Tibial nerve (tissue), 4 donors: ENCODE data around the gene DAPK1. TPM values are rescaled to one million over a fixed set of nuclear protein-coding genes. Genes with fewer than 3 reads are reported as not detected.

Experiments used
- DNase-seq, 2 donors: peaks; one replicate each; pipeline ENCODE4 v3.0.0-alpha.2; 2019; ENCODE audit warnings: low spot score in 2 of 2
- H3K27ac ChIP-seq, 4 donors: fragments of 200-600 bp; sonication (generic) in 3 of 4; one replicate each; pipeline ENCODE4 v1.5.1; 2017 to 2019; ENCODE audit warnings: mild to moderate bottlenecking in 1 of 4
- H3K27me3 ChIP-seq, 2 donors: fragments of 200-600 bp; sonication (generic) in 1 of 2; one replicate each; pipeline versions ENCODE4 v1.5.1 to v1.6.0; 2017 to 2019
- H3K36me3 ChIP-seq, 3 donors: fragments of 200-600 bp; sonication (generic); one replicate each; pipeline ENCODE4 v1.5.1; 2018 to 2019
- H3K4me1 ChIP-seq, 4 donors: fragments of 200-600 bp; sonication (generic) in 3 of 4; one replicate each; pipeline ENCODE4 v1.5.1; 2017 to 2019
- H3K4me3 ChIP-seq, 4 donors: fragments of 200-600 bp; sonication (generic) in 3 of 4; one replicate each; pipeline ENCODE4 v1.5.1; 2017 to 2019; ENCODE audit warnings: mild to moderate bottlenecking in 1 of 4, moderate library complexity in 1 of 4
- H3K9me3 ChIP-seq, 4 donors: fragments of 200-600 bp; sonication (generic) in 3 of 4; one replicate each; pipeline ENCODE4 v1.5.1; 2017 to 2019
- EP300 ChIP-seq, 2 donors: sonication (generic); formaldehyde crosslinking; IDR thresholded peaks; one replicate each; pipeline ENCODE4 v1.6.1; 2017; ENCODE audit warnings: antibody characterized with exemption in 2 of 2, mild to moderate bottlenecking in 1 of 2
- POLR2A ChIP-seq, 2 donors: fragments of 450-650 bp; IDR thresholded peaks; one replicate each; pipeline ENCODE4 v1.6.1; 2017; ENCODE audit warnings: antibody characterized with exemption in 2 of 2, mild to moderate bottlenecking in 2 of 2, moderate library complexity in 2 of 2
- WGBS, 2 donors: methylation state at CpG; one replicate each; pipeline ENCODE4 v1.1.5; 2018; 5-methylcytosine and 5-hydroxymethylcytosine counted together
- total RNA-seq, 4 donors: library from RNA; depleted of rRNA; stranded (reverse); fragments of >200 nt; gene quantifications; one replicate each; pipeline ENCODE4 v1.1.0, GENCODE V29; 2016
- TF ChIP-seq, protein P1 (sequence below), 5 experiments: fragments of 200-600 bp in 3 of 5; fragments of 450-650 bp in 2 of 5; sonication (generic) in 3 of 5; IDR thresholded peaks; one replicate each; pipeline ENCODE4 v1.5.1; 2016 to 2019; ENCODE audit warnings: antibody characterized with exemption in 5 of 5, mild to moderate bottlenecking in 3 of 5, moderate library complexity in 2 of 5

Gene DAPK1
- total RNA-seq, 4 donors from 2014 or later = 58.8 to 97.3 (median 64.2) TPM

DNA sequence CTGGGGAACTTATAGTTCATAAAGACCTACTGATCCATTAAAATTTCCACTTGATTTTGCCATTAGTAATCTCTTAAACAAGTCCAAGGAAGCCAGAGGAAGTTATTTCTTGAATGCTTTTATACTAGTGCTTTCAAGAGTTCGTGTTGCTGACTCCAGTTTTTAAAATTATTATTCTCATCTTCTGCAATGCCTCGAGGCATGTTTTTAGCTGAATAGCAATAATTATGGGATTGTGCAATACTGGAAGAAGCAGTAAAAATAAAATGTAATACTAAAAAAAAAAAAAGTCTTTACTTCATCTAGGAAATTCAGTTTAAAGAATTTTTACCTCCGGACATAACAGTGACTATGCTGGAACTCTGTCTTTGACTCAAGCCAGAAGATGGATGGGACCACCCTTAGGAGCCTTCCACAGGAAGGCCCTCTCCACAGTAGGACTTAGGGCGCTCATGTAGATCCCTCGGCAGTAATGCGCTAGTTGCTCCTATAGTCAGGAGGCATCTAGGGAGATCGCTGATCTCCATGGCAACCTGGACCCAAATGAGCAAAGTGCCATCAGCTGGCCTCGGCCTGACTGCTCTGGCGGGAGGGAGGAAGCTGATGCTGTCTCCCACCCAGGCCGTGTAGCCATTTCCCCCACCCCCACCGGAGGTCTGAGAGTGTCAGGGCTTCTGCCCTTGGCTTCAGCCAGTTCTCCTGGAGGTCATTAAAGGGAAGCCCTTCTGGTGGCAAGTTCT, 56.7 kb downstream of the DAPK1 start:
- no peak overlapping the region for H3K4me3 ChIP-seq
- no peaks in the 10 kb centered on the region for H3K36me3 ChIP-seq
- no peaks in the 10 kb centered on the region for H3K27me3 ChIP-seq
- H3K4me1 ChIP-seq = peaks cover 0 to 26% (median 16%) of the 10 kb centered on the region in 4 donors
- 53 to 61% methylated on average over 8 to 11 of the region's 11 CpGs for WGBS, 2 donors
- H3K27ac ChIP-seq = peak overlapping the region in 2 of 4 donors; percentile 8 to 50
- DNase-seq = no peak
- TF ChIP-seq EP300 (IDR thresholded peaks at IDR 0.05) = peak in 1 of 2 donors; percentile 8
- TF ChIP-seq, protein P1, sequence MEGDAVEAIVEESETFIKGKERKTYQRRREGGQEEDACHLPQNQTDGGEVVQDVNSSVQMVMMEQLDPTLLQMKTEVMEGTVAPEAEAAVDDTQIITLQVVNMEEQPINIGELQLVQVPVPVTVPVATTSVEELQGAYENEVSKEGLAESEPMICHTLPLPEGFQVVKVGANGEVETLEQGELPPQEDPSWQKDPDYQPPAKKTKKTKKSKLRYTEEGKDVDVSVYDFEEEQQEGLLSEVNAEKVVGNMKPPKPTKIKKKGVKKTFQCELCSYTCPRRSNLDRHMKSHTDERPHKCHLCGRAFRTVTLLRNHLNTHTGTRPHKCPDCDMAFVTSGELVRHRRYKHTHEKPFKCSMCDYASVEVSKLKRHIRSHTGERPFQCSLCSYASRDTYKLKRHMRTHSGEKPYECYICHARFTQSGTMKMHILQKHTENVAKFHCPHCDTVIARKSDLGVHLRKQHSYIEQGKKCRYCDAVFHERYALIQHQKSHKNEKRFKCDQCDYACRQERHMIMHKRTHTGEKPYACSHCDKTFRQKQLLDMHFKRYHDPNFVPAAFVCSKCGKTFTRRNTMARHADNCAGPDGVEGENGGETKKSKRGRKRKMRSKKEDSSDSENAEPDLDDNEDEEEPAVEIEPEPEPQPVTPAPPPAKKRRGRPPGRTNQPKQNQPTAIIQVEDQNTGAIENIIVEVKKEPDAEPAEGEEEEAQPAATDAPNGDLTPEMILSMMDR (IDR thresholded peaks at IDR 0.05) = no peak
- H3K9me3 ChIP-seq = no peaks in the 10 kb centered on the region

DNA sequence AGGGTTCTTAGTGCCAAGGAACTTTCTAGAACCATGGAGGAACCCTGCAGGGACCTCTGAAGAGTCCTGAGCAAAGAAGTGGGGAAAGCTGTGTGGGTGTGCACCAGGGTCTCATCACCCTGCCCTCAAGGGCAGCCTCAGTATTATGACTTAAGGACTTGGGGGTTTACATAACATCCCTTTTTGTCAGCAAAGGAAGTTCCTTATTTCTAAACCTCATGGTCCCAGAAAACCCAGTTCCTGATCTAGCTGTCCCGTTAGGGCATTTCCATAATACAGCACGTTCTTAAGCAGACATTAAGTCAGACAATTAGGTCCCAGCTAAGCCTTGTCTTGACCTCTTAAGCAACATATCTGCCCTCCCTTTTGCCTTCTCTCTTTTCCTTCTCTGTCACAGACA, 57.3 kb downstream of the DAPK1 start:
- DNase-seq = no peak
- Histone ChIP-seq H3K36me3 (no peaks in the 10 kb centered on the region), H3K27me3 (no peaks in the 10 kb centered on the region), H3K9me3 (no peaks in the 10 kb centered on the region), H3K4me3 (no peak overlapping the region), H3K27ac (peak overlapping the region in 2 of 4 donors; percentile 8 to 50), H3K4me1 (peaks cover 0 to 26% (median 16%) of the 10 kb centered on the region in 4 donors)
- TF ChIP-seq EP300 (IDR thresholded peaks at IDR 0.05) (peak in 1 of 2 donors; percentile 65), POLR2A (IDR thresholded peaks at IDR 0.05) (no peak)
- TF ChIP-seq, protein P1 (IDR thresholded peaks at IDR 0.05) = no peak
- WGBS, 2 donors = 50 to 53% methylated on average over 2 of the region's 2 CpGs

DNA sequence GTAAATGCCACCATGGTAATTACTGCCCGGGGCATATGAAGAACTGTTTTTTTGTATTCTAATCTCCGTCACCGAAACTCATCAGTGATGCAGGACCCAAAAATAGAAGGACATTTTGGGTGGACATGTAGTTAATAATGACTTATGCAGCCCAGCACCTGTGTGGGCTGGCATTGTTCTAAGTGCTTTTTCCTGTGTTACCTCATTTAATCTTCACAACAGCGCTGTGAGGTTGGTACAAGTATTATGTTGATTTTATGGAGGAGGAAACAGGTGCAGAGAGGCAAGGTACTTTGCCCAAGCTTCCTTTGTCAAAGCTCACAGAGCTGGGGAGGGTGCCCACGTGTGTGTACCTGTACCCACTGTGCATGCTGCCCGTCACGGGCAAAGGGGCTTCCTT, 58.4 kb downstream of the DAPK1 start:
- Histone ChIP-seq H3K4me1 (peaks cover 0 to 26% (median 16%) of the 10 kb centered on the region in 4 donors), H3K27ac (no peak overlapping the region), H3K36me3 (no peaks in the 10 kb centered on the region), H3K27me3 (no peaks in the 10 kb centered on the region), H3K4me3 (no peak overlapping the region), H3K9me3 (no peaks in the 10 kb centered on the region)
- WGBS, 2 donors = 61 to 79% methylated on average over 7 of the region's 7 CpGs
- TF ChIP-seq EP300 (IDR thresholded peaks at IDR 0.05) (no peak), POLR2A (IDR thresholded peaks at IDR 0.05) (no peak)
- TF ChIP-seq, protein P1 (IDR thresholded peaks at IDR 0.05) = no peak
- no peak for DNase-seq

DNA sequence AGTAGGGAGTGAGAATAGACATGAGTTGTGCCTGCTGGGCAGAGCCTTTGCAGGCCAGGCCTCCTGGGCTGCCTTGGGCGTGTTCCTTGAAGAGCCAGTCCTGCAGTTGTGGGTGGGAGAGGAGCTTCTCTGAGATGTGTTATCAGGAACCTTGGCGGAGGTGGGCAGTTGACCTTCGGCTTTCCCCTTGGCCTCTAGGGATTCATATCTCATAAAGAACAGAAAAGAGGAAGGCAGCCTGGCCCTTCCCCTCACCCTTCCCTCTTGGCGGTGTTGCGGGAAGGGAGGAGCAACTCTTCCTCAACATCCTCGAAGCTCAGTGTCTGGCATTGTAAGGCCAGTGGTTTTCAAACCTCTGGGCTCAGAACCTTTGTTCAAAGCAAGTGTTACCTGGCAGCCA, 59.2 kb downstream of the DAPK1 start:
- WGBS, 2 donors = 70 to 85% methylated on average over 6 of the region's 6 CpGs
- no peaks in the 10 kb centered on the region for H3K9me3 ChIP-seq
- H3K27ac ChIP-seq = peak overlapping the region in 2 of 4 donors; percentile 3 to 28
- H3K27me3 ChIP-seq = no peaks in the 10 kb centered on the region
- no peak overlapping the region for H3K4me3 ChIP-seq
- H3K4me1 ChIP-seq = peaks cover 0 to 26% (median 16%) of the 10 kb centered on the region in 4 donors
- TF ChIP-seq, protein P1 (IDR thresholded peaks at IDR 0.05) = no peak
- peak in 1 of 2 donors; percentile 31 for TF ChIP-seq EP300 (IDR thresholded peaks at IDR 0.05)
- DNase-seq = no peak
- no peaks in the 10 kb centered on the region for H3K36me3 ChIP-seq

DNA sequence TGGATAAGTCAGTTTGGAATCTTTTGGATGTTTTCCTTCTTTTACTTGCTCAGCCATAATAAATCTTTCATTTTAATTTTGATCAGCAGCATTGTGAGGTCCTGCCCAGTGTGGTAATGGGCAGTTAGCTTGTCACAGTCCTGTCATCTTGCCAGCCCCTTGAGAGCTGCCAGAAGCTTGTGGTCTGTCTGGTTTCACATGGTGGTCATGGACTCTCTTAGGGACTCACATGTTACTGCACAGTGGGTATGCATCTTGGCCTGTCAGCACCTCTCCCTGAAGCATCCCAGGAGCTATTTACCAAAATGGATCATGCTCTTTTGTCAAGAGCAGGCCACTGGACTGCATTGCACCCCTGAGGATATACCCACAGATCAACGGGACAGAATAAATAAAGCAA, 60.3 kb downstream of the DAPK1 start:
- WGBS, 2 donors = 48 to 50% methylated on average over 1 of the region's 1 CpG
- Histone ChIP-seq H3K36me3 (no peaks in the 10 kb centered on the region), H3K9me3 (no peaks in the 10 kb centered on the region), H3K27ac (no peak overlapping the region), H3K4me3 (no peak overlapping the region), H3K4me1 (peaks cover 0 to 26% (median 16%) of the 10 kb centered on the region in 4 donors), H3K27me3 (no peaks in the 10 kb centered on the region)
- TF ChIP-seq EP300 (IDR thresholded peaks at IDR 0.05) (no peak), POLR2A (IDR thresholded peaks at IDR 0.05) (no peak)
- TF ChIP-seq, protein P1 (IDR thresholded peaks at IDR 0.05) = no peak
- no peak for DNase-seq
